ENCODE results near the gene PTPRN2.
"Not testable (repeated sequence)": the region's sequence is repeated elsewhere in the genome, so short reads cannot be mapped to it uniquely, and the experiment has no call there.

The PTPRN2 gene

DNA sequence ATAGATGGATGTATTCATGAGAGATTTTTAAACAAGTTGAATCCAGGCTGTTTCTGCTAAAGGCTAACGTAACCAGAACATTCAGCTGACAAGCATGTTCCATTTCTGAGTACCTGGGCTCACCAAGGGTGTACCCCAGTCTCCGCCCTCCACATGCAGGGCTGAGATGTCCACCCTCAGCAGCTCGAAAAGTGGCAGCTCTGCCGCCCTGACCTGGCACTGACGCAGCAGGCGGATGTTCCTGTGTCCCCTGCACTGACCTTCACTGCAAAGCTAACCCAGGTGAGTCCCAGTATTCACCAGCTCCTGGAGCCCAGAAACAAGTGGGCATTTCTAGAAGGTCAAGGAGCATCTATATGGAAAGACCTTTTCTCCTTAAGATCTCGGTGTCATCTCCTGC lies 437.4 kb downstream of the PTPRN2 start:
- no peak for DNase-seq (ENCODE audit: low read depth)
- no peak overlapping the region for H3K4me3 ChIP-seq (ENCODE audit: low read depth, low read length)
- TF ChIP-seq, protein P1, sequence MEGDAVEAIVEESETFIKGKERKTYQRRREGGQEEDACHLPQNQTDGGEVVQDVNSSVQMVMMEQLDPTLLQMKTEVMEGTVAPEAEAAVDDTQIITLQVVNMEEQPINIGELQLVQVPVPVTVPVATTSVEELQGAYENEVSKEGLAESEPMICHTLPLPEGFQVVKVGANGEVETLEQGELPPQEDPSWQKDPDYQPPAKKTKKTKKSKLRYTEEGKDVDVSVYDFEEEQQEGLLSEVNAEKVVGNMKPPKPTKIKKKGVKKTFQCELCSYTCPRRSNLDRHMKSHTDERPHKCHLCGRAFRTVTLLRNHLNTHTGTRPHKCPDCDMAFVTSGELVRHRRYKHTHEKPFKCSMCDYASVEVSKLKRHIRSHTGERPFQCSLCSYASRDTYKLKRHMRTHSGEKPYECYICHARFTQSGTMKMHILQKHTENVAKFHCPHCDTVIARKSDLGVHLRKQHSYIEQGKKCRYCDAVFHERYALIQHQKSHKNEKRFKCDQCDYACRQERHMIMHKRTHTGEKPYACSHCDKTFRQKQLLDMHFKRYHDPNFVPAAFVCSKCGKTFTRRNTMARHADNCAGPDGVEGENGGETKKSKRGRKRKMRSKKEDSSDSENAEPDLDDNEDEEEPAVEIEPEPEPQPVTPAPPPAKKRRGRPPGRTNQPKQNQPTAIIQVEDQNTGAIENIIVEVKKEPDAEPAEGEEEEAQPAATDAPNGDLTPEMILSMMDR (conservative IDR thresholded peaks at IDR 0.05; ENCODE audit: low read depth, low read length): no peak

DNA sequence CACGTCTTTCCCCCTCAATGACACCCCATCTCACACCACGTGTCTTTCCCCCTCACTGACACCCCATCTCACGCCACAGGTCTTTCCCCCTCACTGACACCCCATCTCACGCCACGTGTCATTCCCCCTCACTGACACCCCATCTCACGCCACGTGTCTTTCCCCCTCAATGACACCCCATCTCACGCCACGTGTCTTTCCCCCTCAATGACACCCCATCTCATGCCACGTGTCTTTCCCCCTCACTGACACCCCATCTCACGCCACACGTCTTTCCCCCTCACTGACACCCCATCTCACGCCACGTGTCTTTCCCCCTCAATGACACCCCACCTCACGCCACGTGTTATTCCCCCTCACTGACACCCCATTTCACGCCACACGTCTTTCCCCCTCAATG lies 440.2 kb downstream of the PTPRN2 start:
- H3K4me3 ChIP-seq (ENCODE audit: low read depth, low read length): not testable (repeated sequence)
- DNase-seq (ENCODE audit: low read depth): peak; percentile 1

DNA sequence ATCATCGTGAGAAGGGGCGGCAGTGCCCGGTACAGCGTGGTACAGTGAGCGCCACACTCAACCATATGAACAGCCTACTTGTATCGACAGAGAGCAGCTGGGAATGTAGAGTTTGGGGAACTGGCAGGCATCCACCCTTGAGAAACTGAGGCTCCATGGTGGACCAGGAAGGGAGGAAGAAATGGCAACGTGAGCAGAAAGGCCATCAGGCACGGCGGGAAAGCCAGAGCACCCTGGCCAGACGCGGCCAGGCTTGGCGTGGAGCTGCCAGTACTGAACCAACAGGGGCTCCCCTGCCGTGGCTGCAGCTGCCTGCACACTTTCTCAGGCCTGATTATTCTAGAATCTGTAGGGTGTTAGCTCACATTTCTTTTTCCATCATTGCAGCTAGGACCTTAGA lies 442.3 kb downstream of the PTPRN2 start:
- no peak for DNase-seq (ENCODE audit: low read depth)
- TF ChIP-seq, protein P1 (conservative IDR thresholded peaks at IDR 0.05; ENCODE audit: low read depth, low read length): no peak
- H3K4me3 ChIP-seq (ENCODE audit: low read depth, low read length): no peak overlapping the region

DNA sequence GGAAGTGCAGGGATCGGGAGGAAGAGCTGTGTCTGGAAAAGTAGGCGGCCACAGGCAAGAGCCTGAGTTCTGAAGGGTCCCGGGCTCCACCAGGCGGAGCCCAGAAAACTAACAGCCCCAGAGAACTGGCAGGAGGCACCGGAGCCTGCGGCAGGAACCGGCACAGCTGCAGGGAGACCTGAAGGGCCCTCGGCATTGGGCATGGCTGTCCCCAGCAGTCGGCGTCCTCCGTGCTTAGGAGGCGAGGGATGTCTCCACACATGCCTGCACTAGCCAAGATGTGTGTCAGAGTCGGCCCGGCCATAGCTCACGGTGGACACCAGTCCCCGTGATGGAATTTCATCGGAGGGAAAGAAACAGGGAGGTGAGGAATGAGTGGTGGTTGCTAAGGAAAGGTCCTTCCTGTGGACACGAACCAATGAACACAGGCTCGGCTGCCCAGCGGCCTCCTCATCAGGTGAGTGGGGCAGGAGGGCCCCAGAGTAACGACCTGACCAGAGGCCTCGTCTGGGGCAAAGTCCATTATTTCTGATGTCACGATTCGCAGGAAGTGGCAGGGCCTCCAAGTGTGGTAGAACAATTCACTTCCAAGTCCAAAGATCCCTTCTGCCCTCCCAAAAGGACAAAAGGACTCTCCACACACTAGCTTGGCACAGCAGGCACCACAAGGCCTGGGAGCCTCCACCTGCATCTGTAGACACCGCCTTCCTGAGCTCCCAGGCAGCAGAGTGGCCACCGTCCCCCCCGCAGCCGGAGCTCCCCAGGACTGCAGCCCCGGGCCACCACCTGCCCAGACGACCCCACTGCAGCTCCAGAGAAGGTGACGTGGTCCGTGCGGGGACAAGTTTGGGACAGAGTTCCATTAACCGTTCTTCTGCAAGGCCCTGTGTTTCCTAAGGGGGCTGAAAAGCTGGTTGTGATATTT lies 444.2 kb downstream of the PTPRN2 start:
- DNase-seq (ENCODE audit: low read depth): no peak
- H3K4me3 ChIP-seq (ENCODE audit: low read depth, low read length): no peak overlapping the region
- TF ChIP-seq, protein P1 (conservative IDR thresholded peaks at IDR 0.05; ENCODE audit: low read depth, low read length): no peak

DNA sequence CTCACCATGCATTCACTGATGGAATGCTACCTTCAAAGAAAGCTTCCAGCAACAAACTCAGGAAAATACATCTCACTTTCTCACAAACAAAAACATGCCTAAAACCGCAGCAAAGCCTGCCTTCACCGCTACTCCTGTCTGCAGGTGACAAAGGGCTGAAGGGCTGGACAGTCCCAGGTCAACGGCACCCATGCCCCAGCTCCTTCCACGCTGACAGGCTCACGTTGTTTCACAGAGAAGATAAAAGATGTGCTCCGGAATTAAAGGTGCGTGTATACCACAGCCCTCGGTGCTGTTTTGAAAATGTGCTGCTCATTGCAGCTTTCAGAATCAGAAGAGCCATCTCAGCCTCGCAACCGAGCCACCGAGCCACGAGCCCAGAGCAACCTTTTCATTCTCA lies 445.0 kb downstream of the PTPRN2 start:
- TF ChIP-seq, protein P1 (conservative IDR thresholded peaks at IDR 0.05; ENCODE audit: low read depth, low read length): no peak
- no peak for DNase-seq (ENCODE audit: low read depth)
- no peak overlapping the region for H3K4me3 ChIP-seq (ENCODE audit: low read depth, low read length)

DNA sequence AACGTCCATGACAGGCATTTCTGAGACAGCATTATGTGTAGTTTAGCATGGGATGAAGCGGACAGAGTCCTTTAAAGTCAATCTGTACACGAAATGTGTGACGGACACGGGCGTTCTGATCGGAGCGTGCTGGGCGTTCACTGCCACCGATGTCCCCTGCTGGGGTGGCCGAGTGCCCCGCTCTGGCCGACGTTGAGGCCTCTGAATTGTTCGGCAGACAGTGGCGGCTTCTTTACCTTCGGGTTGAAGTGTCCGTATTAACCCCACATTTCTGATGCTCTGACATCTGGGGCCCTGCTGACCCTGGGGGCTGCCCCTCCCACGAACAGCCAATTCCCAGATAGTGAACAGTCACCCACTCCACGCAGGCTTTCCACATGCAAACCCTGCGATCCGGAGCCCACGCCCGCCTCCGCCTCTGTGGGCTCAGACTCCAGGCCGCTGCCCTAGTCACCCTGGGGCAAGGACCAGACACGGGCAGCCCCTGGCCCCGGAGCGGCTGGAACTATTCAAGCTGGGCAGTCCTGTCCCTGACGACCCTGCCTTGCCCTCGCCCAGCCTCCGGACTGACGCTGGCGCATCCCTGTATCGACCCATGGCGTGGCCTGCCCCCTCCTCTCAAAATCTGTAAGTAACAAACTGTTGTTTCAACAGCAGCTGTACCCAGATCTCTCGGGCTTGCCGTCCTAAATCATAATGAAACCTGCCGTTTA lies 445.7 kb downstream of the PTPRN2 start:
- no peak overlapping the region for H3K4me3 ChIP-seq (ENCODE audit: low read depth, low read length)
- TF ChIP-seq, protein P1 (conservative IDR thresholded peaks at IDR 0.05; ENCODE audit: low read depth, low read length): no peak
- no peak for DNase-seq (ENCODE audit: low read depth)

DNA sequence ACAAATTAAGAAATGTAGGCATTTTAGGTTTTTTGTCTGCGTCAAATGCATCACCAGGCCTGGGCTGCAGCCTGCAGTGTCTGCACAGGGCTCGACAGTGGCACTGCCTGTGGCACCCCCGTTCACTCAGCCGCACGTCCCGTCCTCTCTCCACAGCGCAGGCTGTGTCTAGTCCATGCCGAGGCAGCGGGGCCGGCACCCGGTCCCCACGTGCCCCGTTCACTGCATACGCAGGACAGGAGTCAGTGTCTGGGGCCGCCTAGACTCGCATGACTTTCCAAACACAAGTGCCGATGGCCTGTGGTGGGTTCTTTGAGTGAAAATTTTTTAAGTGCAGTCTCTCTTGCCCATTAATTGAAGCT lies 446.4 kb downstream of the PTPRN2 start:
- TF ChIP-seq, protein P1 (conservative IDR thresholded peaks at IDR 0.05; ENCODE audit: low read depth, low read length): no peak
- H3K4me3 ChIP-seq (ENCODE audit: low read depth, low read length): no peak overlapping the region
- DNase-seq (ENCODE audit: low read depth): no peak

Data from choroid plexus epithelial cell (primary cell).